Activated T-cell treated with anti-CD3 and anti-CD28 coated beads for 4 hours (primary cell): ENCODE data around the gene NSDHL.
A peak's percentile ranks its signal among the peaks of the same experiment; 100 is the strongest.
"Not testable (repeated sequence)": the region's sequence is repeated elsewhere in the genome, so short reads cannot be mapped to it uniquely, and the experiment has no call there.

Experiments
- DNase-seq: peaks from one replicate; pipeline ENCODE4 v3.0.0-alpha.2; 2020

NSDHL gene

DNA sequence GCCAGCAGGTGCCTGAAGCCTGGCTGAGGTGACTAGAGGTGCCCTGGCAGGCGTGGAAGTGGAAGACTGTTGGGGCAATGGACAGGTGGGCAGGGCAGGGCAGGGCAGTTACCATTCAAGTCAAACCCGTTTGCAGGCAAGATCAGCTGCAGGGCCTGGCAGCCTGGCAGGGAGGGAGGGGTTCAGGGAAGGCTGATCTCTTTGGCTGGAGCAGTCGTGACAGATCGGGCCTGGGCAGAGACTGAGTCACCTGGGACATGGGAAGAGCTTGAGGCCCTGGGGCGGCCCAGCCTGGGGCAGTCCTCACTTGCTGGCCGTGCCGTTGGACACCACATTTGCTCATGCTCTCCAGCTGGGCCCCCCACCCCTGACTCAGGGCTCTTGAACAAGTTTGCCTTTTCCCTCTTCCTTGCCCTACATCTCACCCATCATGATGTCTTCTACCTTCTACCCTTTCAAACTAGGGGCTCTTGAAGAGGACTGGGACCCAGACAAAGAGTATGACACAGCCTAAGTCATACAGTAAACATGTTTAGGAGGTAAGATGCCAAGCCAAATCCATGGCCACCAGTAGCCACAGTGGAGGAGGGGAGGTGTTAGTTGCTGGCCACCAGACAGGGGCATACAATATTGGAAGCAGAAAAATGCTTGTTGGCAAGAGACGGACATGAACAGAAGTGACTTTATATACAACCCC is 65.0 kb downstream of the NSDHL start:
- no peak for DNase-seq

DNA sequence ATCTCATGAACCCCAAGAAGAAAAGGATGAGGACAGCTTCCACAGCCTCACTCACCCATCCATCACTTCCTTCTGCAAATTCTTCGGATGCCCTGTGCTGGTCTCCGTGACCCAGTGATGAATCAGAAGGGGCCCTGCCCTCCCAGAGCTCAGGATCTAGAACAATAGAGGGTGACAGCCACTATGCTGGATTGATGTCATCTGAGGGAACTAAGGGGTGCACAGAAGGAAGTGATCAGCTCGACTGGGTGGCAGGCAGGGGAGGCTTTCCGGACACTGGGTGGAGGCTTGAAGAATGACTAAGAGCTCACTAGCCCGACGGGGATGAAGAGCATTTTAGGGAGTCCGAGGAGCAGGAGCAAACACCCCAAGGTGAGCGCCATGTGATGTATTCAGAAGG is 65.6 kb downstream of the NSDHL start:
- no peak for DNase-seq

DNA sequence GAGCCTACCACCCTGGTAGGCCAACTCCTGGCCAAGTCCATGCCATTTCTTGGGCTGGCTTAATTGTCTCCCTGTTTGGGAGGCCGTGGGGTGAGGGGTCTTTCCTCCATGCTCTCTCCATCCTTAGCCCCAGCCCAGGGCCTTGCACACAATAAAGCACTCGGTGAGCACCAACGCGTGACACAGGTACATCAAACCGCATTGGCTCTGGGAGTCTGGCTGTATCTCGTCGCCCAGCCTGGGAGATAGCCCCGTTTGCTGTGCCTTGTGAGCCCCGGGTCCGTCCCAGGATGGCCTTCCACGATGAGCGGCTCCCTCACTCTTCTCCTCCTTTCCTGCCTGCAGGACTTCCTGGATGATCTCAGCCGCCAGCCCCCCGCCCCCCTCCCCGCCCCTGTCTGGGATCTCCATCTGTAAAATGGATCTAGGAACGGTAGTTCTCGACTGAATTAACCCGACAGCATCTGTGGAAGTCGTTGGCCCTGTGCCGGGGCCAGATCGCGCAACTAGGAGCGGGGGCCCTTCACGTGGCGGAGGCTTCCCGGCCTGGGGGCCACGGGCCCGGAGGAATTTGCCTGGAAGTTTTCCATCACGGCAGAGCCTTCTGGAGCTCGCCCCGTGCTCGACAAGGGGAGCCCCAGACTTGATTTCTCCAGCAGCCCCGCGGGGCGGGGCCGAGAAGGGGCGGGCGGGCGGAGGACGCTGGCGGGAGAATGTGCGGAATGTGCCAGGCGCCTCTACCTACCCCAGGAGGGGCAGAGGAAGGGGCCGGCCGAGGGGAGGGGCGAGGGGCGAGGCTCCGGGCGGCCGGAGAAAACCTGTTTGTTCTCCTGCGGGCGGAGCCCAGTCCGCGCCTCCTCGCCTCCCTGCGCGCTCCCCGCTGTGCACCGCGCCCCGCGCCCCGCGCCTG is 66.6 kb downstream of the NSDHL start, which contains the start of gene ZNF185:
Gene ZNF185 (plus strand): TSS at position 846 of the 910 bp plus-strand sequence. CDS start 16,423 bp downstream, outside the sequence.
- no peak for DNase-seq

DNA sequence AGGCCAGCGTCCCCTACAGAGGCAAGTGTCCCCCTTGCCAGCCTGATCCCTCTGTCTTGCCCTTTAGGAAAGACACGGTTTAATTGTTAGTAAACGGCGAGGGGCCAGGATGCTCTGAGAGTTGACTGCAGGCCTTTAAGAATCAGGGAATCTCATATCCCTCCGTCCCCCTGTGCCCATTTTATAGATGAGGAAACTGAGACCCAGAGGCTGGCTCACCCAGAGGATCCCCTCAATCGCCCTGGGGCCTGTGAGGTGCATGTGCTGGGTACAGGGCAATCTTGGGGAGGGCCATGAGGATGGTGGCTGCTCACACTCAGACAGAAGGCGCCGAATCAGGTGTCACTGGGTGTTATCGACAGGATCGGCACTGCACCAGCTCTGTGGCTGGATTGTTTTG is 67.6 kb downstream of the NSDHL start:
- DNase-seq: no peak

DNA sequence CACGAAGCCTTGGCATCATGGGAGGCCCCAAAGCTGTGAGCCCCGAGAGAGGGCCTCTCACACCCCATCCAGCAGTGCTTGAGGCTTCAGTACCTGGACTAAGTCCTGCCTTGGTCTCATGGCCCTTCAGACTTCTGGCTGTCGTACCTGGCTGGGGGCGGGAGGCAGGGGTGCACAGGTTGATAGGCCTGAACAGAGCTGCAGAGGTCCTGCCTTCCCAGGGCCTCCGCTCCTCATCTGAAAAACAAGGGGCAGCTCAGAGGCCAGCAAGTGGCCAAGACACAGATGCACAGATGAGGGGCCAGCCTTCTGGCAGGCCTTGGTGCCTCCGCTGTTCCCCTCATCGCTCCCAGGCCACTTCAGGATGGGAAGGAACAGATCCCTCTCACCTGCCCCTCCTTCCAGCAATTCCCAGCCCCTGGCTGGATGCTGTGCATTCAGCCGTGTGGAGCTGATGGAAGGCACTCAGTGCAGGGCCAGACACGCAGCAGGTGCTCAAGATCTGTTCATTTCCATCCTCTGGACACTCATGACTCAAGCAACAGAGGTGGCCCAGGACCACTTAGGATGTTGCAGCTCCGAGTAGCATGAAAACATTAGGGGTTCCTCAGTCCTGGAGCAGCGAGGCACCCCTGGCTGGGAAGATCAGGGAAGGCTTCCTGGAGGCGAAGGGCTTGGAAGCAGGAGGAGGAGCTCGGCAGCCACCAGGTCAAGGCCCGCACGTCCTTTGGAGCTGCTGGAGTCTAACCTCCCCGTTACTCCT is 68.4 kb downstream of the NSDHL start:
- no peak for DNase-seq

DNA sequence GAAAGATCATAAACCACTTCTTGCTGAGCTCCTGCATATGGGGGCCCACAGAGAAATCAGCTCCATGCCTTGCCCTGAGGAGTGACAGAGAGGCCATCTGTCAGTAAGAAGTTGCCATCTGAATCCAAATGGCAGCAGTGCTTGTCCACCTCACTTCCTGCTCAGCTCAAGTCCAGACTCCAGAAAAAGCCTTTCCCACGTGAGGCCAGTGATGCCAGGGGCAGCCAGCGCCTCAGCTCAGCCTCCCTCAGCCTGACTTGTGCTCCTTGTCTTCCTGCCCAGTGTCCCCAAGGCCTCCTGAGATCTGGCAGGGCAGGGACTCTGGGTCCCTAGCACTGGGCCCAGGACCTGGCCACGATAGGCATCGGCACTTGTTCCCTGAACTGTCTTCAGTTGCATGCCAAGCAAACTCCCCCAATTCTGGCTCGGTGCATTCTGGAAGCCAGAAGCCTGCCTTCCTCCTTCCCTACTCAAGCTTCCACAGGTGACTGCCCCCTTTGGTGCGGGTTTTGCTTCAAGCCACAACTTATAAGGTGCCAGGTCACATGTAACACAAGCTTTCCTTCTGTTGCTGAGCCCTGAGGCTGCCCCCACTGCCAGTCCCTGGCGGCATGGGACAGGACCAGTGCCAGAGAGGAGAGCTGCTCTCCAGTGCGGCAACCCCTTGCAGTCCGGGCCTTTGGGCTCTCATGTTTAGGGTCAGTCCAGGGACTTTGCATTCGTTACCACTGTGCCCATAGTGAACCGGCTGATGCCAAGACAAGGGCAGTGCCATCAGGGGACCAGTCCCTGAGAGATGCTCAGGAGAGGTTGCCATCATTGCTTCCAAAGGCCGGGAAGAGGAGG is 69.2 kb downstream of the NSDHL start:
- DNase-seq: no peak

DNA sequence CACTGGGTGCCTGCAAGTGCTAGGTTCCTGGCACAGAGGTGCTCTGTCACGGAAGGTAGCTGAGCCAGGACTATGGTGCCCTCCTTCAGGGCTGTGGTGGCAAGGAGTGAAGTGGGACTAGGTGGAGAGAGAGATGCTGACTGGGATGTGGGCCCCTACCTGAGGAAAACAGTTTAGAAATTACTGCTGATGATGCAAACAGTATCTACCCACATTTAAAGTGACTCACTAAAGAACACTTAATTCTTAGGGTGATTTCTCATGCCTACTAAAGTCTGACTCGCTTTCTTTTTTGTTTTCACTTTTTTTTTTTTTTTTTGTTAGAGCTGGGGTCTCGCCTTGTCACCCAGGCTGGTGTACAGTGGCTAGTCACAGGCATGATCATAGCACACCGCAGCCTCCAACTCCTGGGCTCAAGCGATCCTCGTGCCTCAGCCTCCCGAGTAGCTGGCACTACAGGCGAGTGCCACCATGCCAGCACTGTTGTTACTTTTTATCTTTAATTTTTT is 70.1 kb downstream of the NSDHL start:
- DNase-seq: no peak

DNA sequence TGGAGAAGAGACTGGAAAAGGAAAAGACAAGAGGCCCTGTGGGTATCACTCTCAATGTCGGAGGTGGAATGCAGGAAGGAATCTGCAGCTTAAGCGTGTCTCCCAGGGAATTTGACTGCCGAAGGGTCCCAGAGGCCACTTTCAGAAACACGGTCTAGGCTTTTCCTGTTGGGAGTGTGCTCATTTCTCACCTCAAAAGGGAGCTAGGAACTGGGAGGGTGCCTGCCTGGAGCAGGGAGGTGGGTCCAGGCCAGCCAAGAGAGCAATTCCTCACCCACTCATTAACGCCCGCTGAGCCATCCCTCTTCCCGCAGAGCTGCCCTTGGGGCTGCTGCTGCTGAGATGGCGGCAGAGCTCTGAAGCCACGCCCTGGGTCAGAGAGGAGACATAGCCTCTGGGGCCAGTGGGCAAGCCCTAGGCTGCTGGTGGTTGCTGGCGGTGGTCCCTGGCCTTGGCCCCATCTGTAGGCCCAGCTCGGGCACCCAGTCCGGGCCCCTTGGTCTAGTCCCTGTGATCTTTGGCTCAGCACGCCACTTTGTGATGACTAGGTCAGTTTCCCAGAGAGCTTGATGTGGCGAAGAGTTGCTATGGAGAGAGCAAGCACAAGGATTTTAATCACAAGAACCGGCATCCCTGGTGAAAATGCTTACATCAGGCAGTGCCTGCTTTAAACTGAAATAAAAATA is 71.1 kb downstream of the NSDHL start:
- DNase-seq: no peak

DNA sequence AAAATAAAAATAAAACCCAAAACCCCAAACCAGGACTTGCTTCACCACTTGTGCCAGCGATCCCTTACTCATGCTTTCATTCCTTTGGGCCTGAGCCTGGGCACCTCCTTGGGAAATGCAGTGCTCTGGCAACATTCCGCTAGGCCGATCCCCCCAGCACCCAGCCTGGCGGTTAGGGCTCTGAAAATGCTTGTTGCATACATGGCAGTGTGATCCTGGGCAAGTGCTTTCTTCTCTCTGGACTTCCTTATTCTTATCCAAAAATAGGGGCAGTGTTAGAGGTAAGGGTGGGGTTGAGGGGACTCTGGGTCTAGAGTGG is 71.6 kb downstream of the NSDHL start:
- DNase-seq: no peak

DNA sequence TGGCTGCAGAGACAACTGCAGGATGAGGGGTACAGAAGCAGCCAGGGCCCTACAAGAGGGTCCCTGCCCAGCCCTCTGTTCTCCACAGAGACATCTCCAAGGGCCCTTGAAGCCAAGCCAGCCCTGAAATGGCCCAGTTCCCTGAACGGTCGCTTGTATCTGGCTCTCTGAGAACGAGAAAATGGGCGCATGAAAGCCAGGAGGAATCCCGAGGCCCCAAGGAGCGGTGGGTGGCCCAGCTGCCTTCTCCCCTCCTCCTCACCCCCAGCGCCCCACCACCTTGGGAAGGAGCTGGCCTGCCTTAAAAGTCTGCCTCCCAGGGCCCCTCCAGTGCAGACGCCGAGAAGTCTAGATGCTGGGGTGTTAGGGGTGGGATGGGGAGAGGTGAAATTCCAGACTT is 72.7 kb downstream of the NSDHL start:
- no peak for DNase-seq

DNA sequence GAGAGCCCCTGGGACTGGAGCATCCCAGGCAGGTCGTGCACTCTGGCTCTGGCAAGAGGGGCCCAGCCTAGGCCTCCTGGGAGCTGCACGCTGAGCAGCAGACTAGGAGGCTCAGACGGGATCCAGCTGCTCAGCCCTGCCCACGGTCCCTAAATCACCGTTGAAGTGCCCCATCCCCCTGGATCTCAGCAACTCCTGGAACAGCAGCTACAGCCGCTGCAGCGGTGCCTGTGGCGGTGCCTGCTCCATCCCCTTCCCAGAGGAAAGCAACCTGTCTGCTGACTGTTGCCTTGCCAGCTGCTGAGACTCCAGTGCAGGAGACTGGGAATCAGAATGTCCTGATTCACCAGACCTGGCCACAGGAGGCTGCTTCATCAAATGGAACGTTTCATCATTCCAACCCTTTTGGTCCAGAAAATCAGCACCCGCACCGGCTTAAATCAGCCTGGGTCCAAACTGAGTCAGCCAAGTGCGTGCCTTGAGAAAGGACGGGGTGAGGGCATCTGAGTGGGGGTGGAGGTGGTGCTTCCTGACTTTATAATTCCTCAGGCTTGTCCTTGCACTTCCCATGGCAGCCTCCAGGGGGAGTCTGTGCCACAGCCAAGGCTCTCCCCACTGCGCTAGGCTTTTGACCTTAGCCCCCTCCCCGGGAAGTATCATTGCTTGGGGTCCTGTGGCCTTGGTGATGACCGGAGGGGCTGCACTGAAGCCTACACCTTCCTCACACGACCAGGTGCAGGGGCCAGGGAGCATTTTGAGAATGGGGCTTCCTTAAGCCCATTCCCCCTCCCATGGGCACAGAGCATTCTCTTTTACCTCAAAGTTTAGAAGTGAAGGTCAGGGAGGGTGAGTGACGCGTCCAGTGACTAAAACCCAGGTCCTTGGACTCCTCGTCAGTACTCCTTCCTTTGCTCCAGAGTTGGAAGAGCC is 73.6 kb downstream of the NSDHL start:
- peak; percentile 4 for DNase-seq

DNA sequence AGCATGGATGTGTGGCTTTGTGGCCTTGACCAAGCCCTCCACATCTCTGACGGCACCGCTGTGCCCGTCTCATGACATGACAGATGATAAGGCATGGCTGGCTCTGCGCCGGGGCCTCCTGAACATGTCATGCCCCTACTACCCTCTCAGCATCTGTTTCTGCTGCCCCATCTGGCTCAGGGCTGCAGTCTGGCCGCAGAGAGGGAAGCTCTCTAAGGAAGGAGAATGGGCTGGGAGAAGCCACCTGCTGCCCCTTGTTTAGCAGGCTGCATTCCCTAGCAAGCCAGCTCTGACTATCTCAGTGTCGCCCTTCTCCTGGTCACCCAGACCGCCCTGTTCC is 74.2 kb downstream of the NSDHL start:
- no peak for DNase-seq

DNA sequence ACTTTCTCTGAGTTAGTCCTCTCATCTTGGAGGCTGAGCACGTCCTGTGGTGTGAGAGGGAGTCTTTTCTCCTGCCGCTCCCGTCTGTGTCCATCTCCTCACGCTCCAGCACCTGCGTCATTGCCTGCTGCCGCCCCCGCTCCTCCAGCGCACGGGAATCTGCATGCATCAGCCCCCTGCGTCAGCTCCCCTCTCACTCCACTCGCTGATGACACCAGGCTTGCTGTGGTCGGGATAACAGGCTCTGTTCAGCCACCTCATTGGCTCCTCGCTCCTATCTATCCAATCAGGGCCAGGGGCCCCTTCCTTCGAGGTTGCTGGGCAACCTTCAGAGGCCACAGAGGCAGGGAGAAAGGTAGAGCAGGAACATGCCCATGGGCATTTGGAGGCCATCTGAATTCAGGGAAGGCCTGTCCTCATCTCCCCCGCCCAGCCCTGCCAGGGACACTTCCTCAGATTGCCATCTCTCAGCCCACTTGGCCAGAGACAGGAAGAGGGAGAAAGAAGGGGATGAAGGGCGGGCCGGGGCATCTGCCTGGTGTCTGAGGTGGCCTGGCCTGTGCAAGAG is 76.3 kb downstream of the NSDHL start:
- no peak for DNase-seq

DNA sequence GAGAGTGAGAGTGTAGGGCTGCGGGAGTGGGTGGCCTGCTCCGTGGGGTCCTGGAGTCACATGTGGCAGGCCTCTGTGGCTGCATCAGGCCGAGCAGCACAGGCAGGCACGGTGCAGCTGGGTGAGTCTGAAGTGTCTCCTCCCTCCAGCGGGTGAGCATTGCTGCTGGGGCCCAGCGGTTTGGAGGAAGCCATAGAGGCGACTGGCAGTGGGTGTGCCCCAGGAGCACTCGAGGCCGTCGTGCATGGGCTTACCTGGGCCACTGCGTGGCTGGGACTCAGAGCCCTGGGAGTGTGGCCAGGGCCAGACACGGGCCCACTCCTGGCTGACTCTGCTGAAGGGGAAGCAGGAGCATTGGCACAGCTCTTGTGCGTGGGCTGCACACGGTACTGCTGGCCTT is 77.6 kb downstream of the NSDHL start:
- DNase-seq: no peak

DNA sequence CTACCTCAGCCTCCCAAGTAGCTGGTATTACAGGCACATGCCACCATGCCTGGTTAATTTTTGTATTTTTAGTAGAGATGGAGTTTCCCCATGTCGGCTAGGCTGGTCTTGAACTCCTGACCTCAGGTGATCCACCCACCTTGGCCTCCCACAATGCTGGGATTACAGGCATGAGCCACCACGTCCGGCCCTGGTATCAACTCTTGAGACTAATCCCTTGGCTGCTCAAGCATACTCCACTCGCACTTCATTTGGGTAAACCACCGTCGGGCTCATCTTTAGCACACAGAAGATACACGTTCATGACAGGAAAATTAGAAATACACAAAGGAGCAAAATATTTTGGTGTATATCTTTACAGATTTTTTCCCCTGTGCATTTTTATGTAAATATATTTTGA is 79.2 kb downstream of the NSDHL start:
- not testable (repeated sequence) for DNase-seq

DNA sequence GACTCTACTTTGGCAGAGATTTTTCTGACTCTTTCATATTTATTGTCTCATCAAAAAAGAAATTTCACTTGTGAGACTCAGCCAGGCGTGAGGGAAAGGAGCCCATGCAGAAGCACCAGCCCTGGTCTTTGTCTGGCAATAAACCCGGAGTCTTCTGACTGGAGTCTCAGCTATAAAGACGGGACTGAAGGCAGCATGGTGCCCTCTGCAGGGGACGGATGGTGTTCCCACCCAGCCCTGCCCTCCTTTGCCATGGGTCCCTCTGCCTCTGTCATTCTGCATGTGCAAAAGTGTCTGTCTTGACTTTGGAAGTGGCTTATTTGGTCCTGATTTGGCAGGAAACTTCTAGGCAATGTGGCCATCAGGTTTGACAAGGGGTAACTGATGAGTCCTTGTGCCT is 81.2 kb downstream of the NSDHL start:
- no peak for DNase-seq

DNA sequence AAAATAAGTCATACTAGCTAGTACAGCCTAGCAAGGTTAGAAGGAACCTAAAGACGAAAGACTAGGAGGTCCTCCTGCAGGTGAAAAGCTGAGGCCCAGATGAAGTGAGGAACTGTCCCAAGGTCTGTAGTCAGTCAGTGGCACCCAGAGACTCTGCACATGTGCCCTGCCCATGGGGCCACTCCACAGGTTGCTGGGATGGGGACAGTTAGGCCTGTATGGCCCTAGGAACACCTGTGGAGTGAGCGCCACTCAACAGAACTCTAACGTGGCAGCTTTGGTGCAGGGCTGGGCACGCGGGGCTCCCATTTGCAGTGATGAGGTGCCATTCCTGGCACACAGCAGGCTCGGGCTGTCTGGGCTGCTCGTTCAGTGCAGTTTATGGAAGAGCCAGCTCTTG is 81.8 kb downstream of the NSDHL start:
- no peak for DNase-seq

DNA sequence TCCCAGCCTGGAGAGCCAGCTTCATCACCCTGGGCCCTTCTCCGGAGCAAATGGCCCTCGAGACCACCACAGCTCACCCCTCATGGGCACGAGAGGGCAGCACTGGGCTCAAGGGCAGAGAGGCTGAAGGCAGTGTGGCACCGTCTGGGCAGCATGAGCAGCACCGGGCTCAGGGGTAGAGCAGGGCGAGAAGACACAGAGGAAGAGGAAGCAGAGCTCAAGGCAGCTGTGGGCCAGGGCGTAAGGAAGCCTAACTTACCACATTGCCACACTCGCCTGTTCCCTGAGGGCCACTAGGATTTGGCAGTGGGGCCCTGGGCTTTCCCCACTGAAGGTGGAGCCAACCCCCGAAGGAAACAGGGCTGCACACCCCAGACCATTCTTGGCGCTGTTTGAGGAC is 82.5 kb downstream of the NSDHL start:
- DNase-seq: no peak

DNA sequence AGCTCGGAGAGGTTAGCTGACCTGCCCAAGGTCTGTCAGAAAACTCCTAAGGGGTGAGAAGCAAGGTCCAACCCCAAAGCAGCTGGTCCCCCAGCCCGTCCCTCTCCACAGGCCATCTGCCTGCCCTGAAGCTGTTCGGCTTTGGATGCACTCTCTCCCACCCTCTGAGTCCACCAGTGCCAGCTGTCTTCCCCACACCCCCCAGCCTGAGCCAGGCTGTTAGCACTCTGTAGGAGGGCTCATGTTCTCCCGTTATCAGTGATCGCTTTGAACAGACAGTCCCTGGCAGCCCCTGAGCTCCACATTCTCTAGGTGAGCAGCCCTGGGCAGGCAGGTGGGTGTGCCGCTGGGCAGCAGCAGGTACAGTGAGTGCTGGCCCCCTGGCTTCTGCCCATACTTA is 83.0 kb downstream of the NSDHL start:
- no peak for DNase-seq

DNA sequence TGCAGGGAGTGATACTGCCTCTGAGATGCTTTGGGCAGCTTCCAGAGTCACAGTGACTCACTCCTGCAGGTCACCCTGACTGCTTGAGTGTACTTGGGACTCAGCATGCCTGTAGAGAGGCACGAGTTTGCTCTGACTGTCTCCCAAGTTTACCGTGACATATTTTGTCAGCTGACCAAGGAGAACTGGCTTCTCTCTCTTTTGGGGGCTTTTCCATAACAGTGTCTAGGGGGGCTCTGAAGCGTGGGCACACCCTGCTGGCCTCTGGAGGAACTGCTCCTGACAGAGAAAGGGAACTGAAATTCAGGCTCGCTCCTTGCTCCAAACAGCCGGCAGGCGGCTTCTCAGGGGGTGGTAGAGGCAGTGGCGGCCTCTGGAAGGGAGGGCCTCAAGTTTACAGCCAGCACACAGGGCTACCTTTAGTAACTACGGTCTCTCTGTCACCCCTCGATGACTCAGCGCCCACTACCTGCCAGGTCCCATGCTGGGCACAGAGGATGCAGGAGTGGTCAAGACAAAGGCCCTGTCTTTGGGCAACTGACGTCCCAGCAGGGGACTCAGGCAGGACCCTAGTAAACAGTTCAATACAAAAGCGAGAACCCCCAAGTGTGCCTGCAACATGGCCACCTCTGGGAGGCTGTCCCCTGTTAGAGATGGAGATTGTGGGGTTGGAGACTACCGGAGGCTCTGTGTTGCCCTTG is 84.8 kb downstream of the NSDHL start:
- DNase-seq: no peak
